ENCODE data around the gene RSAD1. TPM values are rescaled to one million over a fixed set of nuclear protein-coding genes. Genes with fewer than 3 reads are reported as not detected.

RSAD1 gene
- total RNA-seq, 1 donor from 2014 or later = 9.7 TPM

GRCh38 chr17:50514936-50515702 is 36.5 kb downstream of the RSAD1 start:
- no peak for TF ChIP-seq CTCF (IDR thresholded peaks at IDR 0.05)
- TF ChIP-seq EZH2 (IDR thresholded peaks at IDR 0.05) = no peak
- no peak for TF ChIP-seq EZH2phosphoT487 (IDR thresholded peaks at IDR 0.05)
- H3K79me2 ChIP-seq (ENCODE audit: low read depth) = no peaks in the 10 kb centered on the region
- peak overlapping the region; percentile 35 for H3K4me2 ChIP-seq
- Mint-ChIP-seq H3K4me1 (peaks cover 49% of the 10 kb centered on the region), H3K4me3 (peak overlapping the region; percentile 23), H3K27ac (peak overlapping the region; percentile 22), H3K9me3 (no peaks in the 10 kb centered on the region), H3K36me3 (no peaks in the 10 kb centered on the region), H3K27me3 (ENCODE audit: insufficient read depth, low read depth) (peaks cover 19% of the 10 kb centered on the region)
- H3K4me3 ChIP-seq = no peak overlapping the region
- H2AFZ ChIP-seq (replicated peaks) = peak overlapping the region; percentile 11
- no peaks in the 10 kb centered on the region for H3K27me3 ChIP-seq
- DNase-seq (ENCODE audit: low spot score) = peak; percentile 55
- peaks cover 11% of the 10 kb centered on the region for H3K4me1 ChIP-seq
- no peak overlapping the region for H3K9ac ChIP-seq
- no peaks in the 10 kb centered on the region for H4K20me1 ChIP-seq (ENCODE audit: low read depth)
- H3K9me3 ChIP-seq (ENCODE audit: low read depth) = no peaks in the 10 kb centered on the region
- no peaks in the 10 kb centered on the region for H3F3A ChIP-seq (ENCODE audit: low read depth)
- no peak overlapping the region for H3K27ac ChIP-seq
- no peaks in the 10 kb centered on the region for H3K36me3 ChIP-seq

- Histone ChIP-seq H4K20me1 (ENCODE audit: low read depth) (no peaks in the 10 kb centered on the region), H3K4me3 (no peak overlapping the region), H3K4me1 (peaks cover 11% of the 10 kb centered on the region), H3K27me3 (no peaks in the 10 kb centered on the region), H3K79me2 (ENCODE audit: low read depth) (no peaks in the 10 kb centered on the region), H3K9ac (no peak overlapping the region), H3K36me3 (no peaks in the 10 kb centered on the region), H3K9me3 (ENCODE audit: low read depth) (no peaks in the 10 kb centered on the region), H3K4me2 (no peak overlapping the region), H3F3A (ENCODE audit: low read depth) (no peaks in the 10 kb centered on the region), H3K27ac (no peak overlapping the region), H2AFZ (replicated peaks) (no peak overlapping the region)
- Mint-ChIP-seq H3K4me1 (peaks cover 36% of the 10 kb centered on the region), H3K36me3 (no peaks in the 10 kb centered on the region), H3K4me3 (no peak overlapping the region), H3K27ac (no peak overlapping the region), H3K27me3 (ENCODE audit: insufficient read depth, low read depth) (peaks cover 15% of the 10 kb centered on the region), H3K9me3 (no peaks in the 10 kb centered on the region)
- no peak for TF ChIP-seq CTCF (IDR thresholded peaks at IDR 0.05)
- no peak for TF ChIP-seq EZH2 (IDR thresholded peaks at IDR 0.05)
- TF ChIP-seq EZH2phosphoT487 (IDR thresholded peaks at IDR 0.05) = no peak
- DNase-seq (ENCODE audit: low spot score) = no peak
Measured at GRCh38 chr17:50517011-50517410, 38.4 kb downstream of the RSAD1 start.

GRCh38 chr17:50517504-50518383 is 39.1 kb downstream of the RSAD1 start:
- Mint-ChIP-seq H3K27me3 (ENCODE audit: insufficient read depth, low read depth) (peaks cover 10% of the 10 kb centered on the region), H3K9me3 (no peaks in the 10 kb centered on the region), H3K4me1 (peaks cover 34% of the 10 kb centered on the region), H3K27ac (no peak overlapping the region), H3K4me3 (no peak overlapping the region), H3K36me3 (no peaks in the 10 kb centered on the region)
- TF ChIP-seq EZH2 (IDR thresholded peaks at IDR 0.05) (no peak), EZH2phosphoT487 (IDR thresholded peaks at IDR 0.05) (no peak), CTCF (IDR thresholded peaks at IDR 0.05) (no peak)
- Histone ChIP-seq H3K4me3 (no peak overlapping the region), H3K9me3 (ENCODE audit: low read depth) (no peaks in the 10 kb centered on the region), H4K20me1 (ENCODE audit: low read depth) (no peaks in the 10 kb centered on the region), H3K27ac (no peak overlapping the region), H3F3A (ENCODE audit: low read depth) (no peaks in the 10 kb centered on the region), H3K27me3 (no peaks in the 10 kb centered on the region), H3K4me1 (peaks cover 11% of the 10 kb centered on the region), H3K9ac (no peak overlapping the region), H3K79me2 (ENCODE audit: low read depth) (no peaks in the 10 kb centered on the region), H3K4me2 (no peak overlapping the region), H2AFZ (replicated peaks) (no peak overlapping the region), H3K36me3 (no peaks in the 10 kb centered on the region)
- no peak for DNase-seq (ENCODE audit: low spot score)

Measured in neural progenitor cell (in vitro differentiated cells).